ENCODE data around the gene EPSTI1. TPM values are rescaled to one million over a fixed set of nuclear protein-coding genes. Genes with fewer than 3 reads are reported as not detected.
"Not testable (repeated sequence)": the region's sequence is repeated elsewhere in the genome, so short reads cannot be mapped to it uniquely, and the experiment has no call there.

Gene EPSTI1
- total RNA-seq, 4 donors from 2014 or later: 1.1 to 10.2 (median 5.8) TPM

DNA sequence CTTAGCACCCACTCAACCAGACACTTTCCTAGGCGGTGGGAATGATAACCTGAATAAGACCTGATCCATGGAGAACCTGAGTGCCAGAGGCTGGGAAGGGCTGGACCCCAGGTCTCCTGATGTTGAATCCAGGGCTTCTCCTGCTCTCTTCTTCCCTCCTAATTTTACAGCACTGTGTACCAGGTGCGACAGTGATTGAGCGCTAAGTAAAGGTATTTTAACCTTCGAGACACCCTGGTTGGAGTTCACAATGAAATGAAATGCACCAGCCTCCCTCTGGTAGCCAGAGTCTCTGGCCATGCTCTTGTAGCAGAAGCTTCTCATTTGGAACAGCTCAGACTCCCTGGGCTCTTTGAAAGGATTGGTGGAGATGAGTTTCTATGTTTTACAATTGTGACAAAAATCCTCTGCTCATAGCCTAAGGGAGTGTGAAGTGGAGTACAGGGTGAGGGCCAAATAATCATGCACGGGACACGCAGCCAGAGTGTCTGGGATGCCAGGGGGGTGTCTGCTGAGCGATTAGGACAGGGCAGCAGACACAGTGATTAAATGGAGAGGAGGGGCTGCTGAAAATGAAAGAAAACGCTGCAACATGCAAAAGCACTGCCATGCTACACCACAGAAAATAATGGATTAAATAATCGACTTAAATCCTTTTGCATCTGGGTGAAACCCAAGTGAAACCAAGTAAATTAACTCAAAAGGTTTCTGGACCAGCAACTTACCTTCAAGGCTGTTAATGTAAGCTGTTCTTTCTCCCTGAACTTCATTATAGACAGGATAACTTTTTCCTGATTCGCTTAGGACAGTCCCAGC lies 126.9 kb downstream of the EPSTI1 start:
- intact Hi-C loops (cut with DNase I): no loop called here
- Histone ChIP-seq H3K27ac (no peak overlapping the region), H3K4me1 (no peaks in the 10 kb centered on the region), H3K9me3 (no peaks in the 10 kb centered on the region), H3K4me3 (no peak overlapping the region), H3K36me3 (no peaks in the 10 kb centered on the region), H3K27me3 (no peaks in the 10 kb centered on the region)
- DNase-seq: no peak
- TF ChIP-seq POLR2A (IDR thresholded peaks at IDR 0.05): no peak
- TF ChIP-seq, protein P1, sequence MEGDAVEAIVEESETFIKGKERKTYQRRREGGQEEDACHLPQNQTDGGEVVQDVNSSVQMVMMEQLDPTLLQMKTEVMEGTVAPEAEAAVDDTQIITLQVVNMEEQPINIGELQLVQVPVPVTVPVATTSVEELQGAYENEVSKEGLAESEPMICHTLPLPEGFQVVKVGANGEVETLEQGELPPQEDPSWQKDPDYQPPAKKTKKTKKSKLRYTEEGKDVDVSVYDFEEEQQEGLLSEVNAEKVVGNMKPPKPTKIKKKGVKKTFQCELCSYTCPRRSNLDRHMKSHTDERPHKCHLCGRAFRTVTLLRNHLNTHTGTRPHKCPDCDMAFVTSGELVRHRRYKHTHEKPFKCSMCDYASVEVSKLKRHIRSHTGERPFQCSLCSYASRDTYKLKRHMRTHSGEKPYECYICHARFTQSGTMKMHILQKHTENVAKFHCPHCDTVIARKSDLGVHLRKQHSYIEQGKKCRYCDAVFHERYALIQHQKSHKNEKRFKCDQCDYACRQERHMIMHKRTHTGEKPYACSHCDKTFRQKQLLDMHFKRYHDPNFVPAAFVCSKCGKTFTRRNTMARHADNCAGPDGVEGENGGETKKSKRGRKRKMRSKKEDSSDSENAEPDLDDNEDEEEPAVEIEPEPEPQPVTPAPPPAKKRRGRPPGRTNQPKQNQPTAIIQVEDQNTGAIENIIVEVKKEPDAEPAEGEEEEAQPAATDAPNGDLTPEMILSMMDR (IDR thresholded peaks at IDR 0.05): no peak
- 43 to 49% methylated on average over 9 to 10 of the region's 10 CpGs for WGBS, 2 donors

- H3K36me3 ChIP-seq; H3K27me3 ChIP-seq; H3K27ac ChIP-seq; H3K9me3 ChIP-seq; intact Hi-C loops (cut with DNase I); H3K4me3 ChIP-seq; DNase-seq; H3K4me1 ChIP-seq: not testable (repeated sequence)
- 81 to 90% methylated on average over 2 of the region's 2 CpGs for WGBS, 2 donors
These were observed 129.7 kb downstream of the EPSTI1 start for GRCh38 chr13:42862370-42862769.

- no peaks in the 10 kb centered on the region for H3K9me3 ChIP-seq
- H3K27ac ChIP-seq: no peak overlapping the region
- no peaks in the 10 kb centered on the region for H3K36me3 ChIP-seq
- TF ChIP-seq, protein P1 (IDR thresholded peaks at IDR 0.05): no peak
- TF ChIP-seq POLR2A (IDR thresholded peaks at IDR 0.05): no peak
- DNase-seq: no peak
- H3K27me3 ChIP-seq: no peaks in the 10 kb centered on the region
- intact Hi-C loops (cut with DNase I): no loop called here
- H3K4me3 ChIP-seq: no peak overlapping the region
- WGBS, 2 donors: 74 to 81% methylated on average over 4 of the region's 4 CpGs
- no peaks in the 10 kb centered on the region for H3K4me1 ChIP-seq
These were observed 131.6 kb downstream of the EPSTI1 start for GRCh38 chr13:42860485-42860884.

DNA sequence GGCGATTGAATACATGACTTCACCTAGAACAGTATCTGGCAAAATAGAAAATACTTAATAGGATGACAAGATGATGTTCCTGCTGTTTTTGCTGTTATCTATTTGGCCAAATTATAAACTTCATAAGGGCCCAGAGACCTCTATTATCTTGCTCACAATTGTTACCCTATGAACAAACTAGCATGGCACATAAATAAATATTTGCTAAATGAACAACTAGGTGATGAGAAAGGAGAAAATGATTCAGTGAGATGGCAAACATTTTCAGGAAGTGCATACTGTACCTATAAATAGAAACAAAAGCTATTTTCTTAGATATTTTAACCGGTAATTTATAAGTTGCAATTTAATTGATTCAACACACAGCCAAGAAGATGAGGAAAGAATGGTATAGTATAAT lies 132.3 kb downstream of the EPSTI1 start:
- Histone ChIP-seq H3K4me3 (no peak overlapping the region), H3K36me3 (no peaks in the 10 kb centered on the region), H3K27ac (no peak overlapping the region), H3K4me1 (no peaks in the 10 kb centered on the region), H3K27me3 (no peaks in the 10 kb centered on the region), H3K9me3 (no peaks in the 10 kb centered on the region)
- intact Hi-C loops (cut with DNase I): no loop called here
- no peak for TF ChIP-seq POLR2A (IDR thresholded peaks at IDR 0.05)
- TF ChIP-seq, protein P1 (IDR thresholded peaks at IDR 0.05): no peak
- DNase-seq: no peak
- 59 to 67% methylated on average over 2 of the region's 2 CpGs for WGBS, 2 donors

- no peaks in the 10 kb centered on the region for H3K4me1 ChIP-seq
- no peaks in the 10 kb centered on the region for H3K36me3 ChIP-seq
- no peak for DNase-seq
- intact Hi-C loops (cut with DNase I): no loop called here
- TF ChIP-seq, protein P1 (IDR thresholded peaks at IDR 0.05): no peak
- TF ChIP-seq POLR2A (IDR thresholded peaks at IDR 0.05): no peak
- no peak overlapping the region for H3K27ac ChIP-seq
- H3K9me3 ChIP-seq: no peaks in the 10 kb centered on the region
- peaks cover 0 to 3% (median 0%) of the 10 kb centered on the region in 4 donors for H3K27me3 ChIP-seq
- no peak overlapping the region for H3K4me3 ChIP-seq
- WGBS, 2 donors: 69 to 78% methylated on average over 7 of the region's 7 CpGs
These were observed 136.6 kb downstream of the EPSTI1 start for GRCh38 chr13:42855410-42855809.

All from esophagus squamous epithelium (tissue), 5 donors.